H4 (cell line): ENCODE data around the gene C10orf67. TPM values are rescaled to one million over a fixed set of nuclear protein-coding genes. Genes with fewer than 3 reads are reported as not detected.
"Not testable (repeated sequence)": the region's sequence is repeated elsewhere in the genome, so short reads cannot be mapped to it uniquely, and the experiment has no call there.

Experiments used
- DNase-seq: peaks from one replicate; pipeline ENCODE4 v3.0.0-alpha.2; 2015; ENCODE audit warnings: low spot score
- total RNA-seq: library from RNA; depleted of rRNA; stranded (reverse); fragments of >200 nt; shearing (Covaris generic); gene quantifications from 2 replicates; pipeline ENCODE4 v1.2.3, GENCODE V29; 2014

Gene C10orf67
- total RNA-seq, 1 experiment from 2014 or later = not detected

DNA sequence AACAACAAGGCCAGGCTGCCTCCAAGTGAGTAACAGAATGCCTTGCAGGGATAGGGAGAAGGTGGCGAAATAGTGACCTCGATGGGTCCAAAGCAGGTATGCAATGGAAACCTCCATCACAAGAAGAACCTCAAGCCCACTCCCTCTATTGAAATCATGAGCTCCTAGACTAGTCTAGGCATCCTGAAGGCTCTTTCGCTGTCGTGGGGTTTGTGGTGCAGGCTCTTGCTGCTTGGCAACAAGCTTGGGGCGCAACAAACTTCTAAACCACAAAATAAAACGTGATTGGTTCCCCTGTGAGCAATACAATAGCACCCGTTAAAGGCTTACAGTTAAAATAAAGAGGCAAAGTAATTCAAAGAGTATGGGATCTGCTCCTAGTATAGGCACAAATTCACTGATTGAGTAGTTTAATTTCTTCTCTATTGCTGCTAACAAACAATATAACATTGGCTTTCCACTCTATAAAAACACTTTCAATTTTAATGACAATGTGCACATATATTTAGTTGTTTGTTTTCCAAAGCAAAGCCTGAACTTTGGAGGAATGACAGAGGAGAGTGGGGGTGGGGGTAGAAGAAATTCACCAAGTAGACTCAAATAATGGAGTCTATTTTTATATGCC is 64.1 kb downstream of the C10orf67 start:
- DNase-seq = no peak

DNA sequence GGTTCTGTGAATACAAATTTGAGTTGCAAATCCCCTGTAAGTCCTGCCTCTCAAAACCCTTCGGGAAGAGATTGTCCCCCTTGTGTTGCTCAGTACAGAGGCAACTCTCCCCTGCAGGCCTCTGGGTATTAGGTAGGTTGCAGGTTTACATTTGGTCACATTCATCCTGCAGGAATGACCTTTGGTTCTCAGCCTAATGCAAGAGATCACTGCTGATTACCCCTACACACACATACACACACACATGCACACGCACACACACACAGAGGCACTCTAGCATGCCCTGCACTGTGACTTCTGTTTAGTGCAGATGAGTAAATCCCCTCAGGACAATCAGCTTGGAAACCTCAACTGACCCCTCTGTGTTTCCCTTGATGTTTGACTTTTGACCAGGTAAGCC is 69.2 kb downstream of the C10orf67 start:
- no peak for DNase-seq

DNA sequence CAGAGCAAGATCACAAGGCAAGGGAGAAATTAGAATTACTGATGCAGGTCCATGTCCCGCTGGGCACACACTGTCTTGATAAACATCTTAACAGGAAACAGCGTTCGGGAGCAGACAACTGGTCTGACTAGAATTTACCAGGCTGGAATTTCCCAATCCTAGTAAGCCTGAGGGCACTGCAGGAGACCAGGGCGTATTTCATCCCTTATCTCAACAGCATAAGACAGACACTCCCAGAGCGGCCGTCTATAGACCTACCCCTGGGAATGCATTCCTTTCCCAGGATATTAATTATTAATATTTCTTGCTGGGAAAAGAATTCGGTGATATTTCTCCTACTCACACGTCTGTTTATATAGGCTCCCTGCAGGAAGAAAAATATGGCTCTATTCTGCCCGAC is 70.4 kb downstream of the C10orf67 start:
- DNase-seq = not testable (repeated sequence)

DNA sequence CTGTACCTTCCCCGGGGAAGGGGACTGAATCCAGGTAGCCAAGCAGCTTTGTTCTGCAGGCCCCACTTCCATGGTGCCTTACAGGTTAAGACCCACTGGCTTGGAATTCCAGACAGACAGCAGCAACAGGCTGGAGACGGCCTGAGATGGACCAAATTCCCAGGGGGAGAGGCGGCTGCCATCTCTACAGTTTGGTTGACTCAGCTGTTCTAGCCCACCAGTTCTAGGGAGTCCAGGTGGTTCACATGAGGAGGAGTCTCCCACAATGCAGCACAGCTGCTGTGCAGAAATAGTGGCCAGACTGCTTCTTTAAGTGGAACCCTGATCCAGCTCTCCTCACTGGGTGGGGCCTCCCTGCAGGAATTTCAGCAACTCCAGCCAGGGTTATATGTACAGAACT is 74.1 kb downstream of the C10orf67 start:
- no peak for DNase-seq

DNA sequence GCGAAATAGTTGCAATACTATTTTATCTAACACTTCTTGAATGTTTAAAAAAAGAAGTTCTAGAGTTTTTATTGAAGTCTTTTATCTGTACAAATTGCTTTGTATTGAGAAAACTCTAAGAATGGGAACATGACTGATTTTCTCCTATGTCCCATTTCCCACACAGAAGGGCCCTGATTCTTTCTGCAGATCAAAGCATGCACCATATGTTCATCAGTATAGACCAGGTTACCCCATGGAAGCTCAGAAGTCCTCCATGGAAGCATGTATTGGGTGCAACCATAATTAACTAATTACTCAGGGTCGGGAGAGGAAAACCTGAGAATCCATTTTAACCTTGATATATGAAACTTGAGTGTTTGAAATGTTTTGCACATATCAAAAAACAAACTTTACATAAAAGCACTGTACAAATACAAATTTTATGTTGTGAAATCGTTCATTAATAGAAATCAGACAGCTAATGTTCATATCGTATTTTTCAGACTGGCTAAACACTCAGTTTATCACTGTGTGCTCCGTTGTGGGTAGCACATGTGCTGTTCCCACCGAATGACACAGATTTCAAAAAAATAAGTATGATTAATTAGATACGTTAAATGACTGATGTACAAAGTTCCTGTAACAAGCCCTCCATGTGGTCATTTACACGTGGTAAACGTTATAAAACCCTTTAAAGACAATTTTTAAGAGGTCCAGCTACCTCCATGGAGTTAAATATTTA is 81.0 kb downstream of the C10orf67 start:
- DNase-seq = no peak

DNA sequence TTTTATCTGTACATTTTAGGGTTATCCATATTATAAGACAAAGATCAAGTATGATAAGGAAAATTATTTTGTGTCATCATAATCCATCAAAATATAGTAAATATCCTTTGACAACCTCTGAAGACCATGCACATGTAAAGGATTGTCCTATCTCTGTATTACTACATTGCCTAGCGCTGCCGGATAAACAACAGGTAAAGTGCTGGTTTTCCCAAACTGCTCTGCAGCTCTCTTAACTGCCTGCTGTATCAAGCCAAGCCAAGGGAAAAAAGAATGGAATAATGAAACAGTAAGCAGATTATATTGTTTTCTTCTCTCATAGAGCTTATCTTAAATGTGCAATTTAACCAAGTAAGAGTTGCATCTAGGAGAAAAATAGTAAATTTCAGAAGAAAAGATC is 81.7 kb downstream of the C10orf67 start:
- no peak for DNase-seq

DNA sequence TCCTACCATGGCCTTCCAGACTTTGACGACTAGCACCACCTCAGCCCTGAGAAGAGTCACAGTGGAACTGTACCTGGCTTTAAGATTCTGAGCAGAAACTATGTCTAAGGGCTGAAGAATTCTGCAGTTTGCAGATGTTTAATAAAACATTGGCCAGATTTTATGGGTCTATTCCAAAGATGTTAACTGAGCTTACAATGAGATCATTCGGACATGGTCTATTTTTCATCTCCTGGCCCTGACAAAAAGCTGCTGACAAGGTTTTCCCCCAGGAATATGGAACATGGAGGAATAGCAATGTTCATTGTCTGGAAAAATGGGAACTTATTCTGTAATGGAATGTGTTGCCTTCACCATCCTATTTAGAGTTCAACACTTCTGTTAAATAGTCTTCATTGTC is 86.1 kb downstream of the C10orf67 start:
- DNase-seq = no peak

DNA sequence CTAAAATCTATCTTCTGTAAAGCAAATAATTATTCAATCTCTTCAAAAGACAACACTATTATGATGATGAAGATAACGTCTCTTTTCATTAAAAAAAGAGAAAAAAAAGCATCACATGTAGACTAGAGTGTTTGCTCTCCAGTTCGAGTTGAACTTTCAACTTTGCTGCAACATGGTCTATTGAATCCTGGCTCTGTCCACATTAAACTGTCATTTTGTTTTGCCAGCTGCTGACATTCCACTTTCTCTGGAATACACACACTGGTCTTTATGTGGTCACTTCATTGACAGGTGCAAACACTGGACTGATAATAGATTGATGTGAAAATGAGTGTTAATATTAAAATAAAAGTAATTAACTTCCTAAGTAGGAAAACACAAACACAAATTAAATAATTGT is 90.8 kb downstream of the C10orf67 start:
- no peak for DNase-seq

DNA sequence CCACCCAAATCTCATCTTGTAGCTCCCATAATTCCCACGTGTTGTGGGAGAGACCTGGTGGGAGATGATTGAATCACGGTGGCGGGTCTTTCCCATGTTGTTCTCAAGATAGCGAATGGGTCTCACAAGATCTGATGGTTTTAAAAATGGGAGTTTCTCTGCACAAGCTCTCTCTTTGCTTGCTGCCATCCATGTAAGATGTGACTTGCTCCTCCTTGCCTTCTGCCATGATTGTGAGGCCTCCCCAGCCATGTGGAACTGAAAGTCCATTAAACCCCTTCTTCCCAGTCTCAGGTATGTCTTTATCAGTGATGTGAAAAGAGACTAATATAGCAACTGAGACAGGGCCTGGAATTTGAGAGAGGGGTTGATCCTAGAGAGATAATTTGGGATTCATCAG is 91.7 kb downstream of the C10orf67 start:
- not testable (repeated sequence) for DNase-seq

DNA sequence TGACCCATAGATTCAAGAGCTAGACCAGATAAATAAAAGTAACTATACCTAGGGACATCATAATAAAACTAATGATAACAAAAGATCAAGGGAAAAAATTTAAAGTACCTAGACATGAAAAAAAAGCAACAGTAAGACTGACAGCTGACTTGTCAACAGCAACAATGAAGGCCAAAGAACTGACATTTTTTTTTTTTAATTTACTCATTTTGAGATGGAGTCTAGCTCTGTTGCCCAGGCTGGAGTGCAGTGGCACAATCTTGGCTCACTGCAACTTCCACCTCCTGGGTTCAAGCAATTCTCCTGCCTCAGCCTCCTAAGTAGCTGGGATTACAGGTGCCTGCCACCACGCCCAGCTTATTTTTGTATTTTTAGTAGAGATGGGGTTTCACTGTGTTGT is 102.8 kb downstream of the C10orf67 start:
- not testable (repeated sequence) for DNase-seq

DNA sequence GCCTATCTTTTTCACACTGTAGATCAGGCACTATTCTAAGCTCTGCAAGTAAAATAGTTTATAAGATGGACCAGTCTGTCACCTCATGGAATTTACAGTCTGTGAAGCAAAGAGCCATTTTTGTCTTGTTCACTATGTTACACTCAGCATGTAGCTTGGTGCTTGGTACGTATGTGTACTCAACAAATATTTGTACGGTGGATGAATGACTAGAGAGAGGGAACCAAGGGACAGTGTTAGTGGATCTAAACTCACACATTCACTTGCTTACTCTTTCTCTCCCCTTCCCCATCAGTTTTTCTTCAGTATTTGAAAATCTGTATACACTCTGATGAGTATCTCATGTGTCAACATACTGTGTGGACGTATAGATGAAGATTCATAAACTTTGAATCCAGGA is 106.6 kb downstream of the C10orf67 start:
- no peak for DNase-seq

DNA sequence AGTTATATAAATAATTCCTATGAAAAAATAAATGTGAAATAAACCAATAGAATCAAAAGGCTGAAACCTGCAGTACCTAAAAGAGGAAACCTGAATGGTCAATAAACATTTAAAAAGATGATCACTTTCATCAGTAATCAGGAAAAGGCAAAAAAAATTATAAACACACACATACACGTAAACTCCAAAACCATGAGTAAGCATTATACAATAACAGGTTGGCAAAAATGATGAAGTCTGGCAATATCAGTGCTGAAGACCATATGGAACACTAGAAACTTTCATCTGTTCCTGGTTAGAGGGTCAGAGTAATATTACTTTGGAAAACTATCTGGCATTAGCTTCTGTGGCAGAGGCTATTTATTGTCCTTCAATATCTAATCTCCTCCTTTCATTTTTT is 114.0 kb downstream of the C10orf67 start:
- no peak for DNase-seq

DNA sequence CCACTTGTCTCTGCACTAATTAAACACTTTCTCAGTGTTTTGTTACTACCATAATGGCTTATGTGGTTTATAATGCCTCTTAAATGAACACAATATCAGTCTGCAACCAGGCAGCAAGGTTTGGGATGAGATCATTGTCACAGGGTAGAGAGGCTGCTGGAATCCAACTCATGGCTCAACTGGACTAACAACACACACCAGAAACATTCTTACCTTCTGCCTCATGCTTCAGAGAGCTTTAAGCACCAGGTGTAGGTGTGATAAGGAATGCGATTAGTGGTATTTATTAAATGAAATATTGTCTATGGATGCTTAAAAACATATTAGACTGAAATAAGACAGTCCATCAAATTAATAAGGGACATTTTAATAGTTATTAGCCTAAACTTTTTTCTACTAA is 127.1 kb downstream of the C10orf67 start:
- DNase-seq = no peak

DNA sequence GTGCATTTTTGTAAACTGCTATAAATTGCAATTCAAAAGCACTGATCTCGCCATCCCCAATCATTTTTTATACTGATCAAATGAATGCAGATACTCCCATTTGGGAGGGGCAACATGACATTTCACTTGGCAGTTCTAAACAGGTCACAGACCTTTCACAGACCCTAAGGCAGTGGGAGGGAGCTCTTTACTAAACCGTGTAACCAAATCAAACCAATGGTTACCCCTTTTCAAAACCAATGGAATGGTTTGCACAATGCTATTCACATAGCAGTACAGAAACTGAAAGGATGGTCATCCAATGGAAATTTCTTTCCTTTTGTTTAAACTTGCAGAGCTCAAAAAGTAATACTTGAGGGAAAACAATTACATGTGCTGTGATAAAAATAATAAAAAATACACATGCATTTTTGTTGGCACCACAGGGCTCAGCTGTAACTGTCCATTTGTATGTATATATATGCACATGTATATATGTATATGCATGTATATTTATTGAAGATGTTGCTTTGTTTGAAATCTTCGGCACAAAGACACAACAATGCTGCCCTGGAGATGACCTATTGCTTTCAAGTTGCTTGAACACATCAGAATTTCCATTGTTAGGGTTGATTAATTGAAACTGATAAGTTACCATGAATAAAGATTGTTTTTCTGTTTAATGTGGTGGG is 138.5 kb downstream of the C10orf67 start:
- DNase-seq = no peak

DNA sequence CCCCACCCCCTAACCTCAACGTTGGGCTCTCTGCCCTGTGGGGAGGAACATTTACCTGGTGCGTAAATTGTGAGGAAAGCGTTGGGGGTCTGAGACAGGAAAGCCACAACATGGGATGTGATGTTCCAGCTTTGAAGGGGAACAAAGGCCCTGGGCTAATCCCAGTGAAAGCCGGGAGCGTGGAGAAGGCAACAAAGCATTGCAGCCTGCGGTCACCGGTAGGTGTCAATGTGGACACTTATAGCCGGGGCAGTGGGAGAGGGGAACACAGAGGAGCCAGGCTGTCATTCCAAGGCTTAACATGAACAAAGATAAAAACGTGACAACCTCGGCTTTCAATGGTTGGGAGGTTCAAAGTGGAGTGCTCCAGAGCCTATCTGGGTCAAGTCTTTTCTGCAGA is 139.8 kb downstream of the C10orf67 start:
- no peak for DNase-seq

DNA sequence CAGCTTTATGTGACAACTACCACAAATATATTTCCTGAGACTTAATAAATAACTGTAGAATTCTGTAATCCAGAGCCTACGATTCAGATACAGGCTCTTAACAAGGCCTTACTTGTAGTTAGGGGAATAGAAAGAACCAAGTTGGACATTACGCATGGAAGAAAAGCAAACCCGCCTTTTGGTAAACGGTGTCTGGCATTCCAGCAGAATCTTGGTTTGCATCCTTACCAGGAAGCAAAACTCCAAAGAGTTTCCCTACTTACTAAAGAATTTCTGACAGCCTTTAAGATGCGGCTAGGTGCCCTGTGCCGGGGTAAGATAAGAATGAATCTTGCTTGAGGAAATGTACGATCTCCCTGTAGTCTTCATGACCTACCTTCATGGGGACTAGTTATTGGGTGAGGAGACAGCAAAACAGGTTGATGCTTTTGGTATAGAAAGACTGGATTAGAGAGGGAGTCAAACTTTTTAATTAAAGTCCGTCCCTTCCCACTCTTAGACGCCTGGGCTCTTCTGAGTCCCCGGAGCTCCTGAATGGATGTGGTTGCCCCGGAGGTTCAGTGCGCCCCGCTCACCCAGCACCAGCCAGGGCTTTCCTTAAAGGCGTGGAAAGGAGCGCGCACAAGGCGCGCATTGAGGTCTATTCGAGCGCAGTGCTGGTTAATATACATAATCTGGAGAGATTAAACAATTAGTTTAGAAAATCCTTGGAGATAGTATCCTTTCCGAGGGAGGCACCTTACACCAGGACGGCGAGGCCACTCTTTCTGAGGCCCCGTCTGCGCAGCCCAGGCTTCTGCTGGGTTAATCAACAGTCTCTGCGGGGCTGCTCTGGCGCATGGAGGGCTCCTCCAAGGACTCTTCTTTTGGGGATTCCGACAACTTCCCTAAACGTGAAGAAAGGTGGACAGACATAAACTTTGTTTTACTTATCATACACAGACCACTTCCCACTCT is 140.9 kb downstream of the C10orf67 start:
- no peak for DNase-seq

DNA sequence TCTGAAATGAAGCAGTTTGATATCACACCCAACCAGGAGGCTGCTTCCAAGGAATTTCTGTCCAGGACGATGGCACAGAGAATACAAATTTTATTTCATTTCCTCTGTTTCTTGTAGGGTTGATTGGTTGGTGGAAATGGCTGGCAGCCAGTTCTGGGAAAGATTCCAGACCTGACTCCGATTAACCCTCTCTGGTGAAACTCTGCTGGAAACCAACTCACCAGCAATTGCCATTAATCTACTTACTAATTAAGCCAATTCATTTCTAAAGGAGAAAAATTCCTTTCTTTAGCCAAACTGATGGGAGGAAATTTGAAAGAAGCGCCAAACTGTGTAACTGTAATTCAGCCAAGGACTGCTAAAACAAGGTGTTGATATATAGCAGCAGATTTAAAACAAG is 141.8 kb downstream of the C10orf67 start:
- no peak for DNase-seq

DNA sequence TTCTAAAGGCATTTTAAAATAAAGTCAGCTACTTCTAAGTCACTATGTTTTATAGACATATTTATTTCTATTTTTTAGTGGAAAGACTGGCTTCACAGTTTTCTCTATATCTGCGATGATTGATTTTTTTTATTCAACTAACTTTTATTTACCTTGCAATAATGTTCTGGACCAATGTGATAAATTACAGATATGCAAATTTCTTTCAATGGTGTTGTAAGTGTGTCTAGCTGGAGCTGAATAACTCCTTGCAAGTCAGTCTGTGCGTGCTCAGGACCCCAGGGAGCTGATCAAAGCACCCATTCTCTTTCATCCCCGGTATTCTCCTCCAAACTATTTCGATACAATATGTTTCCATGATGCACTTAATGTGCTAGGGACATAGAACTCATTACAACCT is 142.8 kb downstream of the C10orf67 start:
- no peak for DNase-seq

DNA sequence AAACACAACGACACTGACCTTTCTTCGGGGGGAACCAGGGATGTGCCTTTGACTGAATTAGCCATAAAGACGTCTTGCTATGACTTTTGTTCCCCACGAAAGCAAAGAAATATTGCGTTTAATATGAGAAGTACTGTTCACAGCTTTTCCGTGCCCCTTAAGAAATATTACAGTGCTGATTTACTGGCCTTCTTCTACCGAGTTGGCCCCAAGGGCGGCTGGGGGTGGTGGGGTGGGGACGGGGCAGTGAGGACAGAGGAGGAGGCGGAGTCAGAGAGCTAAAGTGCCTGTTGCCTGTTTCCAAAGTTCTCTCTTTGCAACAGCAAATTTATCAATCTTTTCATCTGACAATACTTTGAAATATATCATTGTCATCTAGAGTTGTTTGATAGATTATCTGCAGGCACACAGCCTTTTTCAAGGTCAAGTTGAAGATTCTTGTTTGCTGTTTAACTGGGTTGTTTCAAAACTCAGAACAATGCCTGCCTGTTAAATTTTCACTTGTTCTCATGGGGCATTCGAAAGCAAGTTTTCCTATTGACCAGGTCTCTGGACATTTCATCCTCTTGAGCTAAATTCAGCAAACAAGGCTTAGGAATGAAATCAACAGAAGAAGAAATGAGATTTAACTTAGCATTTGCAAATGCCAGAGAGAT is 143.5 kb downstream of the C10orf67 start:
- DNase-seq = no peak

DNA sequence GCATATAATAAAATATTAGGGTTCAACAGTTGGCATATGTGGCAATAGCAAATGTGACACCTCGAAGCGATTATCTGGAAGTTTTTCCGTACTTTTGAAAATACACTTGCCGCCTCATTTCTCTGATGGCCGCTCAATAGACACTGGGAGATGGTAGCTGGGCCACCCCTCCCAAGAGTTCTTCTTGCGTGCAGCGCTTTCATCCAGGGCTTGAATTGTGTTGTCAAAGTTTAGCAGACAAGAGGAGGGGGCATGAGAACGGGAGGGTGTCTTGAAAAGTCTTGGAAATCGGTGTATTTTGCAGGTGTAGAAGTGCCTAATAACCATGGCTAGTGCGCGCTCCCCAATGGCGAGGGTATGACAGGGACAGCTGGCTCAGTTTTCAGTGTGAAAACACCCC is 144.0 kb downstream of the C10orf67 start:
- DNase-seq = no peak

DNA sequence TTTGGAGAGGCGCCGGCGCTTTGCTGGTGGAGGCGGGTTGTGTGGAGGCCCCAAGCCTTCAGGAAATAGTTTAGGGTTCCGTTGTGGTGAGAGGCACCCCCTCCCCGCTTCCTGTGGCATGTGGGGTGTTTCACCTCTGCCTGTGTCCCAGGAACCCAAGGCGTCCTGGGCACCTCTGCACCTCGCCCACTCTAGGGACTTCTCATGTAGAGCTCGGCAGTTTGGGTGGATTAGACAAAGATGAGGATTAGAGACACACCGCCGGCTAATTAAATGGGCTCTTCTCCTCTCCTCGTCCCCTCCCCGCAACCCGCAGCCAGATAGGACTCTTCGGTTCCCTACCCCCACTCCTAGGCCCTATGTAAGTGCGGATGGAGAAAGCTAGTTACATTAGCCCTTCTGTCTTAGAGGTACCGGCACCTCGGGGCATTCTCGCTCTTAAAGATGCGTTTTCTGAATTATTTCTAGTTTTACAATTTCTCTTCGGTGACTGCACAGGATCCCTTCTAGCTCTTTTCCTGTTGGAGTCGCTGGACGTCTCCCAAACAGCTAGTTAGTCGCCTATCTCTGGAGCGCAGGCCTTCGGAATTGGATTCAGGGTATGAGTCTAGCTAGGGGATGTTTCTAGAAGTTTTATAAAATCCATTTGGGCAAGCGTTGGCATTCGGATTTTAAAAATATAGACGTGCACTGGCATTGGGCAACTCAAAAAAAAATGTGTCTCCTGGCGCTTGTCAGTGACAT is 144.7 kb downstream of the C10orf67 start:
- DNase-seq = no peak
